A549 (cell line): ENCODE results near the gene ICAM4. TPM values are rescaled to one million over a fixed set of nuclear protein-coding genes. Genes with fewer than 3 reads are reported as not detected.

Experiments used
- ATAC-seq, 2 experiments: fragments of 200-7000 bp in 1 of 2; fragments of >200 bp in 1 of 2; cut with Nextera tagmentation in 1 of 2; cut with Tn5 transposase in 1 of 2; 3 replicates each; pipeline versions ENCODE4 v1.8.0 to v1.9.1; 2018 to 2020; ENCODE audit warnings: mild to moderate bottlenecking in 1 of 2, moderate library complexity in 1 of 2
- CTCF ChIA-PET: fragments of 300-600 bp; sonication (Branson Sonifier 250); formaldehyde crosslinking; extraction: SDS; loops from one replicate; lab custom pipeline; 2021; ENCODE audit warnings: antibody characterized with exemption, inconsistent platforms; lab: Yijun Ruan, JAX
- POLR2A ChIA-PET: fragments of 350-600 bp; formaldehyde crosslinking; extraction: SDS; loops from one replicate; lab custom pipeline; 2021; ENCODE audit warnings: antibody characterized with exemption, inconsistent platforms; lab: Yijun Ruan, JAX
- DNase-seq, 2 experiments: peaks; one replicate each; pipeline versions ENCODE4 v3.0.0 to v3.0.0-alpha.2; 2011 to 2016; ENCODE audit warnings: low read depth in 1 of 2, low spot score in 1 of 2
- FAIRE-seq: peaks from 2 replicates; lab custom pipeline; 2011; peaks lifted over from hg19 to GRCh38; lab: Jason Lieb, UNC
- H3K27ac ChIP-seq, 2 experiments: fragments of >200 bp; sonication (Bioruptor Twin); formaldehyde crosslinking; 3 replicates each; pipeline ENCODE4 v1.5.1; 2016 to 2017
- H3K4me1 ChIP-seq: fragments of >200 bp; sonication (Bioruptor Twin); formaldehyde crosslinking; 3 replicates; pipeline ENCODE4 v1.6.1; 2016
- H3K4me2 ChIP-seq: fragments of >200 bp; sonication (Bioruptor Twin); formaldehyde crosslinking; 3 replicates; pipeline ENCODE4 v1.6.1; 2016
- H3K4me3 ChIP-seq: fragments of >200 bp; sonication (Bioruptor Twin); formaldehyde crosslinking; 3 replicates; pipeline ENCODE4 v1.5.1; 2016
- H3K9me3 ChIP-seq: fragments of >200 bp; sonication (Bioruptor Twin); formaldehyde crosslinking; 3 replicates; pipeline ENCODE4 v1.6.1; 2016
- BCL3 ChIP-seq: fragments of >200 bp; sonication (Bioruptor Twin); formaldehyde crosslinking; IDR thresholded peaks from 3 replicates; pipeline ENCODE4 v1.6.1; 2016
- BHLHE40 ChIP-seq: IDR thresholded peaks from 2 replicates; pipeline ENCODE4 v1.6.1; 2012; ENCODE audit warnings: low read depth, low read length, inconsistent platforms
- CHD4 ChIP-seq: fragments of 200-600 bp; sonication (generic); IDR thresholded peaks from 2 replicates; pipeline ENCODE4 v1.6.1; 2016; ENCODE audit warnings: antibody characterized with exemption, mild to moderate bottlenecking, borderline replicate concordance
- E2F6 ChIP-seq: IDR thresholded peaks from 2 replicates; pipeline ENCODE4 v1.6.1; 2012; ENCODE audit warnings: low read depth, borderline replicate concordance
- EHMT2 ChIP-seq: fragments of 200-600 bp; sonication (generic); IDR thresholded peaks from 2 replicates; pipeline ENCODE4 v1.6.1; 2016; ENCODE audit warnings: antibody characterized with exemption, low read depth, mild to moderate bottlenecking, moderate library complexity
- EP300 ChIP-seq, 2 experiments: fragments of >200 bp; sonication (Bioruptor Twin); formaldehyde crosslinking; IDR thresholded peaks; 2 replicates in 1 of 2; 3 replicates in 1 of 2; pipeline ENCODE4 v1.6.1; 2016 to 2017
- FOSL2 ChIP-seq, 2 experiments: fragments of 450-650 bp in 1 of 2; fragments of >200 bp in 1 of 2; sonication (Bioruptor Twin) in 1 of 2; formaldehyde crosslinking; IDR thresholded peaks; 2 replicates each; pipeline versions ENCODE4 v1.5.0 to v1.6.1; 2016 to 2020; ENCODE audit warnings: mild to moderate bottlenecking in 1 of 2, moderate library complexity in 1 of 2
- FOXS1 ChIP-seq: fragments of 250-450 bp; sonication (Bioruptor Pico); IDR thresholded peaks from 2 replicates; pipeline ENCODE4 v1.5.0; 2020; ENCODE audit warnings: mild to moderate bottlenecking, moderate library complexity
- HES2 ChIP-seq: fragments of >200 bp; sonication (Bioruptor Twin); formaldehyde crosslinking; IDR thresholded peaks from 2 replicates; pipeline ENCODE4 v1.6.1; 2016
- HMGXB4 ChIP-seq: fragments of 250-450 bp; sonication (Bioruptor Pico); IDR thresholded peaks from 2 replicates; pipeline ENCODE4 v1.5.0; 2021; ENCODE audit warnings: mild to moderate bottlenecking, moderate library complexity, borderline replicate concordance
- HOXA7 ChIP-seq: fragments of 250-450 bp; sonication (Bioruptor Pico); IDR thresholded peaks from 2 replicates; pipeline ENCODE4 v1.5.0; 2020; ENCODE audit warnings: mild to moderate bottlenecking, moderate library complexity
- KDM5A ChIP-seq: fragments of 200-600 bp; sonication (generic); IDR thresholded peaks from 2 replicates; pipeline ENCODE4 v1.6.1; 2016; ENCODE audit warnings: antibody characterized with exemption, mild to moderate bottlenecking
- MAX ChIP-seq: IDR thresholded peaks from 2 replicates; pipeline ENCODE4 v1.6.1; 2012
- NPAS2 ChIP-seq: fragments of 250-450 bp; sonication (Bioruptor Pico); IDR thresholded peaks from 2 replicates; pipeline ENCODE4 v1.8.0; 2022; ENCODE audit warnings: mild to moderate bottlenecking, moderate library complexity, borderline replicate concordance
- NR3C1 ChIP-seq: fragments of >200 bp; sonication (Bioruptor Twin); formaldehyde crosslinking; IDR thresholded peaks from 3 replicates; pipeline ENCODE4 v1.6.1; 2017
- PBX3 ChIP-seq: IDR thresholded peaks from 2 replicates; pipeline ENCODE4 v1.6.1; 2012
- PHF8 ChIP-seq: fragments of 200-600 bp; sonication (generic); IDR thresholded peaks from 2 replicates; pipeline ENCODE4 v1.6.1; 2016; ENCODE audit warnings: low read depth, mild to moderate bottlenecking, antibody characterized with exemption, moderate library complexity, borderline replicate concordance
- POLR2A ChIP-seq: IDR thresholded peaks from 2 replicates; pipeline ENCODE4 v1.6.1; 2012; ENCODE audit warnings: mild to moderate bottlenecking, low read length
- POLR2AphosphoS2 ChIP-seq: conservative IDR thresholded peaks from 2 replicates; pipeline ENCODE4 v1.6.1; 2012; ENCODE audit warnings: low read length, improper control_type of control experiment, inconsistent platforms
- RAD21 ChIP-seq, 2 experiments: fragments of >200 bp in 1 of 2; sonication (Bioruptor Twin) in 1 of 2; formaldehyde crosslinking in 1 of 2; IDR thresholded peaks in 1 of 2; conservative IDR thresholded peaks in 1 of 2; 2 replicates in 1 of 2; 3 replicates in 1 of 2; pipeline ENCODE4 v1.6.1; 2012 to 2018; ENCODE audit warnings: inconsistent platforms in 1 of 2
- RNF2 ChIP-seq: fragments of 200-600 bp; sonication (generic); IDR thresholded peaks from 2 replicates; pipeline ENCODE4 v1.6.1; 2016; ENCODE audit warnings: low read depth, mild to moderate bottlenecking, antibody characterized with exemption, moderate library complexity, borderline replicate concordance
- SMC3 ChIP-seq: fragments of >200 bp; sonication (Bioruptor Twin); formaldehyde crosslinking; IDR thresholded peaks from 3 replicates; pipeline ENCODE4 v1.6.1; 2018; ENCODE audit warnings: inconsistent platforms
- SREBF2 ChIP-seq: fragments of 450-650 bp; IDR thresholded peaks from 2 replicates; pipeline ENCODE4 v1.6.1; 2014; ENCODE audit warnings: mild to moderate bottlenecking, moderate library complexity
- TP53 ChIP-seq: fragments of 250-450 bp; sonication (Bioruptor Pico); IDR thresholded peaks from 2 replicates; pipeline ENCODE4 v1.5.0; 2021; ENCODE audit warnings: mild to moderate bottlenecking, moderate library complexity
- USF2 ChIP-seq: fragments of 450-650 bp; IDR thresholded peaks from 2 replicates; pipeline ENCODE4 v1.6.1; 2014; ENCODE audit warnings: antibody characterized with exemption
- ZFP36 ChIP-seq: fragments of 450-650 bp; IDR thresholded peaks from 2 replicates; pipeline ENCODE4 v1.6.1; 2014; ENCODE audit warnings: borderline replicate concordance; ENCODE audit not compliant: partially characterized antibody
- whole genome bisulfite sequencing: methylation state at CpG from one replicate; pipeline ENCODE4 v1.1.6; 2017; ENCODE audit errors: missing lambda C conversion rate; 5-methylcytosine and 5-hydroxymethylcytosine counted together
- polyA plus RNA-seq, 4 experiments: library from polyadenylated mRNA; depleted of rRNA in 3 of 4; stranded (reverse); fragments of >200 nt; fragmentation: RNase III in 1 of 4; extraction: RNeasy Plus Mini Kit Qiagen cat#74134 plus additional on column Dnase treatment in 1 of 4; gene quantifications; 2 replicates in 3 of 4; 3 replicates in 1 of 4; pipeline ENCODE4 v1.2.3, GENCODE V29; 2011 to 2017

Gene ICAM4
- polyA plus RNA-seq, 2 of the 4 experiments (the other 2 are of a cell fraction) = not detected

GRCh38 chr19:10283301-10284064, 3.3 kb upstream of the ICAM4 start (continued):
- TF ChIP-seq ZFP36 (no peak), HOXA7 (CRISPR knock-in tag) (no peak)

- FAIRE-seq = no peak
- no peaks in the 10 kb centered on the region for H3K9me3 ChIP-seq
- CTCF ChIA-PET = interaction anchor here (1.0 to 4.5 kb wide), 4 partner anchors 14 to 134 kb away, joined by 3 to 15 read pairs (median 4); partner anchors contain the start of gene ICAM1
- H3K4me2 ChIP-seq = no peak overlapping the region
- WGBS = 91% methylated on average over 23 of the region's 34 CpGs
- no peak for DNase-seq
- no peak for ATAC-seq
- TF ChIP-seq KDM5A (no peak), RNF2 (no peak), RAD21 (conservative IDR thresholded peaks at IDR 0.05 in 1 of 2, IDR thresholded peaks at IDR 0.05 in 1 of 2) (no peak), MAX (no peak), CHD4 (no peak), FOSL2 (IDR thresholded peaks at IDR 0.05) (no peak), FOSL2 (CRISPR knock-in tag; IDR thresholded peaks at IDR 0.05) (no peak), EHMT2 (no peak), SMC3 (no peak), TP53 (no peak), BCL3 (no peak), PHF8 (no peak)
- TF ChIP-seq, all 56 proteins: peak for 0
- H3K4me3 ChIP-seq = no peak overlapping the region
- no peak overlapping the region for H3K27ac ChIP-seq
- POLR2A ChIA-PET = no interaction called here
- H3K4me1 ChIP-seq = peaks cover 8% of the 10 kb centered on the region; the same call in 1 of the 3 replicates
Measured at GRCh38 chr19:10284065-10284959, 2.4 kb upstream of the ICAM4 start.

GRCh38 chr19:10284960-10285278, 1.8 kb upstream of the ICAM4 start:
- Histone ChIP-seq H3K4me3 (no peak overlapping the region), H3K4me1 (peaks cover 8% of the 10 kb centered on the region; the same call in 1 of the 3 replicates), H3K27ac (no peak overlapping the region), H3K4me2 (no peak overlapping the region), H3K9me3 (no peaks in the 10 kb centered on the region)
- ATAC-seq (no peak), FAIRE-seq (no peak), DNase-seq (no peak)
- POLR2A ChIA-PET = no interaction called here
- TF ChIP-seq USF2 = no peak
- no peak for TF ChIP-seq HES2
- TF ChIP-seq POLR2AphosphoS2 = no peak
- TF ChIP-seq NR3C1 = no peak
- no peak for TF ChIP-seq POLR2A
- TF ChIP-seq PHF8 = no peak
- TF ChIP-seq PBX3 = no peak
- TF ChIP-seq CHD4 = no peak
- TF ChIP-seq NPAS2 = no peak
- no peak for TF ChIP-seq HMGXB4 (CRISPR knock-in tag)
- TF ChIP-seq FOXS1 (CRISPR knock-in tag) = no peak
- no peak for TF ChIP-seq SREBF2
- TF ChIP-seq BHLHE40 = no peak
- TF ChIP-seq E2F6 = no peak
- TF ChIP-seq EP300 (IDR thresholded peaks at IDR 0.05) = no peak
- TF ChIP-seq SMC3 = no peak
- WGBS = 100% methylated on average over 6 of the region's 13 CpGs
- CTCF ChIA-PET = interaction anchor here (1.0 to 2.5 kb wide), 4 partner anchors 15 to 106 kb away, joined by 3 to 10 read pairs (median 4); no protein-coding TSS in a partner anchor
